Endothelial cell of umbilical vein (primary cell): ENCODE results near the gene PSD2. TPM values are rescaled to one million over a fixed set of nuclear protein-coding genes. Genes with fewer than 3 reads are reported as not detected.

Experiments
- BruUV-seq: library from RNA; stranded (reverse); fragments of 400-500 nt; replicated peaks from 2 replicates; lab custom pipeline; 2021; lab: Mats Ljungman, UMichigan
- CTCF ChIA-PET: fragments of 300-600, 350-600 bp; sonication (Branson Sonifier 250); formaldehyde crosslinking; loops from one replicate; lab custom pipeline; 2021; ENCODE audit warnings: antibody characterized with exemption, inconsistent platforms; lab: Charles Lee
- POLR2A ChIA-PET: fragments of 300-600, 350-600 bp; sonication (Branson Sonifier 250); formaldehyde crosslinking; loops from one replicate; lab custom pipeline; 2021; ENCODE audit warnings: antibody characterized with exemption, inconsistent platforms; lab: Charles Lee
- DNase-seq: peaks from one replicate; pipeline ENCODE4 v3.0.0-alpha.2; 2011; ENCODE audit warnings: low read depth, low spot score
- FAIRE-seq: peaks from 2 replicates; lab custom pipeline; 2011; peaks lifted over from hg19 to GRCh38; lab: Jason Lieb, UNC
- H2AFZ ChIP-seq: 2 replicates; pipeline ENCODE4 v1.6.0; 2012; ENCODE audit warnings: low read depth, low read length, control low read depth, inconsistent platforms
- H3K27ac ChIP-seq: 2 replicates; pipeline ENCODE4 v1.5.1; 2011; ENCODE audit warnings: low read depth, mild to moderate bottlenecking, control low read depth, low read length, moderate library complexity; ENCODE audit not compliant: insufficient read depth
- H3K27me3 ChIP-seq, 2 experiments: 2 replicates each; pipeline versions ENCODE4 v1.6.0 to v1.6.1; 2011; ENCODE audit warnings: low read length in 2 of 2, mixed read lengths in 1 of 2; ENCODE audit not compliant: control insufficient read depth in 2 of 2, insufficient read depth in 2 of 2
- H3K36me3 ChIP-seq, 2 experiments: 2 replicates in 1 of 2; 3 replicates in 1 of 2; pipeline ENCODE4 v1.5.1; 2011; ENCODE audit warnings: low read length in 2 of 2, mild to moderate bottlenecking in 1 of 2, moderate library complexity in 1 of 2; ENCODE audit not compliant: control insufficient read depth in 2 of 2, insufficient read depth in 2 of 2; ENCODE audit errors: extremely low read depth in 1 of 2
- H3K4me1 ChIP-seq: 3 replicates; pipeline ENCODE4 v1.5.1; 2011; ENCODE audit warnings: mild to moderate bottlenecking, low read length; ENCODE audit not compliant: control insufficient read depth, insufficient read depth; ENCODE audit errors: extremely low read depth
- H3K4me2 ChIP-seq: 2 replicates; pipeline ENCODE4 v1.6.1; 2011; ENCODE audit warnings: low read length, control low read depth, mixed read lengths; ENCODE audit not compliant: insufficient read depth
- H3K4me3 ChIP-seq, 3 experiments: fragments of 200-600 bp in 1 of 3; sonication (generic), shearing (Covaris generic) in 1 of 3; replicated peaks in 1 of 3; 2 replicates each; pipeline ENCODE4 v1.5.1; 2011 to 2016; ENCODE audit warnings: control low read depth in 3 of 3, low read length in 3 of 3, mild to moderate bottlenecking in 2 of 3, inconsistent platforms in 1 of 3, low read depth in 1 of 3, moderate library complexity in 1 of 3; ENCODE audit not compliant: insufficient read depth in 1 of 3
- H3K79me2 ChIP-seq: 2 replicates; pipeline ENCODE4 v1.6.0; 2012; ENCODE audit warnings: low read length, inconsistent platforms; ENCODE audit not compliant: control insufficient read depth, insufficient read depth
- H3K9ac ChIP-seq: replicated peaks from 2 replicates; pipeline ENCODE3; 2011; ENCODE audit warnings: low read length, control low read depth; ENCODE audit not compliant: insufficient read depth; ENCODE audit errors: extremely low read depth
- H3K9me1 ChIP-seq: replicated peaks from 3 replicates; pipeline ENCODE4 v1.6.0; 2011; ENCODE audit warnings: mild to moderate bottlenecking, low read length; ENCODE audit not compliant: control insufficient read depth, insufficient read depth; ENCODE audit errors: extremely low read depth
- H3K9me3 ChIP-seq: replicated peaks from 2 replicates; pipeline ENCODE4 v1.5.1; 2012; ENCODE audit warnings: low read length, inconsistent platforms; ENCODE audit not compliant: control insufficient read depth, insufficient read depth
- H4K20me1 ChIP-seq: replicated peaks from 2 replicates; pipeline ENCODE3; 2011; ENCODE audit warnings: mild to moderate bottlenecking, low read length; ENCODE audit not compliant: control insufficient read depth, insufficient read depth; ENCODE audit errors: extremely low read depth
- EZH2 ChIP-seq: IDR thresholded peaks from 2 replicates; pipeline ENCODE4 v1.6.1; 2012; ENCODE audit warnings: borderline replicate concordance, low read depth, mild to moderate bottlenecking, moderate library complexity, low read length, inconsistent platforms; ENCODE audit not compliant: severe bottlenecking
- FOS ChIP-seq: IDR thresholded peaks from 2 replicates; pipeline ENCODE4 v1.6.1; 2011; ENCODE audit warnings: mild to moderate bottlenecking, low read length, moderate library complexity, borderline replicate concordance; ENCODE audit not compliant: insufficient read depth
- GATA2 ChIP-seq: IDR thresholded peaks from 2 replicates; pipeline ENCODE4 v1.7.0; 2011; ENCODE audit warnings: low read depth, mild to moderate bottlenecking, moderate library complexity, mixed read lengths, low read length; ENCODE audit not compliant: insufficient read length, insufficient read depth
- JUN ChIP-seq: IDR thresholded peaks from 2 replicates; pipeline ENCODE4 v1.6.1; 2011; ENCODE audit warnings: borderline replicate concordance, low read depth; ENCODE audit not compliant: insufficient read length, insufficient read depth
- MYC ChIP-seq: IDR thresholded peaks from one replicate; pipeline ENCODE4 v1.6.1; 2011; ENCODE audit warnings: mild to moderate bottlenecking, low read depth, low read length
- POLR2A ChIP-seq: IDR thresholded peaks from 2 replicates; pipeline ENCODE4 v1.6.1; 2012; ENCODE audit warnings: low read depth, mild to moderate bottlenecking, control low read depth, low read length
- POLR2AphosphoS5 ChIP-seq: IDR thresholded peaks from 2 replicates; pipeline ENCODE4 v1.6.1; 2012; ENCODE audit warnings: low read depth, mild to moderate bottlenecking, control low read depth, low read length, moderate library complexity; ENCODE audit not compliant: insufficient read depth
- dilution Hi-C: fragments of 300-500 bp; cut with MboI; formaldehyde crosslinking; loops from one replicate; pipeline ENCODE4 v1.15.0; 2019; ENCODE audit warnings: low sequenced_read_pairs; ENCODE audit not compliant: extremely low pct_ligation_motif_present
- intact Hi-C: fragments of 100-400 bp; cut with micrococcal nuclease; formaldehyde crosslinking; loops from one replicate; pipeline ENCODE4 v1.10.0; 2022
- polyA plus RNA-seq, 4 experiments: library from polyadenylated mRNA; depleted of rRNA in 3 of 4; stranded (reverse) in 3 of 4; unstranded in 1 of 4; fragments of >200 nt; gene quantifications; 2 replicates each; pipeline versions ENCODE4 v1.2.1 to v1.2.3, GENCODE V29; 2011 to 2012; ENCODE audit warnings: missing spikeins in 1 of 4
- total RNA-seq: library from RNA; stranded (reverse); gene quantifications from 2 replicates; pipeline ENCODE4 v1.2.3, GENCODE V29; 2021
- TF ChIP-seq, protein P1 (sequence below), 2 donors: IDR thresholded peaks; 1 replicate in 1 of 2; 2 replicates in 1 of 2; pipeline ENCODE4 v1.5.1; 2011; ENCODE audit warnings: low read length in 2 of 2, mild to moderate bottlenecking in 2 of 2, moderate library complexity in 2 of 2, control low read depth in 1 of 2, inconsistent platforms in 1 of 2, low read depth in 1 of 2; ENCODE audit not compliant: insufficient read depth in 1 of 2; ENCODE audit errors: extremely low read depth in 1 of 2
- TF ChIP-seq, protein P2 (sequence below): IDR thresholded peaks from 2 replicates; pipeline ENCODE4 v1.6.1; 2011; ENCODE audit not compliant: insufficient read depth, insufficient read length

PSD2 gene
- total and polyA plus RNA-seq, 2 donors (not counting 3 experiments of a cell fraction or from before 2014, with no cell fraction given), result not detected

DNA sequence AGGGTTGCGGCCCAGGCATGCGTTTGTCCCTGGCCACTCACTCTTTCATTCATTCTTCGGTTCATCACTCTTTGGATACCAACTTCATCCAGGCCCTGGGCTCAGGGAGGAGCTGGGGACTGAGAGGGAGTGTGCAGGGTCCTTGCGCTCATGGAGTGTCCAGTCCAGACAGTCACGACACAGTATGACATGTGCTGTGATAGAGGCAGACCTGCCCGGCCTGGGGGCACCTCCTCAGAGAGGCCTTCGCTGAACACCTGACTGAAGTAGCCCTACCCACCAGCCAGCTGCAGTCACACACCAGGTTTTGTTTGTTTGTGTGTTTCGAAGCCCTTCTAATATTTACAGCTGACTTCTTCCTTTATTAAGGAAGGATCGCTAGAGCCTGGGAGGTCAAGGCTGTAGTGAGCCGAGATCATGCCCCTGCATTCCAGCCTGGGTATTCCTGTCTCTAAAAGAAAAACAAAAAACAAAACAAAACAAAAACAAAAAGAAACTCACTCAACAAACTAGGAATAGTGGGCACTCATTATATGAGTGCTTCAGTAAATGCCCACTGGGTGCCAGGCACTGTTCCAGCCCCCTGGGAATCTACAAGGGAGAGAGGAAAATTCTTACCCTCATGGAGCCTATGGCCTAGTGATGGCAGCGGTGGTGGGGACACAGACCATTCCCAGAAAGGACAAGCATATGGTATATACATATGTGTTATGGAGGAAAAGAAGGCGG is 6.3 kb upstream of the PSD2 start:
- DNase-seq (no peak), FAIRE-seq (no peak)
- ChIA-PET CTCF (interaction anchor here (1.0 to 4.7 kb wide), 11 partner anchors 9 to 368 kb away, joined by 3 to 235 read pairs (median 34); no protein-coding TSS in a partner anchor), POLR2A (no interaction called here)
- H4K20me1 ChIP-seq, result no peaks in the 10 kb centered on the region
- H3K9me1 ChIP-seq, result no peaks in the 10 kb centered on the region
- no peak overlapping the region for H3K9ac ChIP-seq
- BruUV-seq, result no TSS peak
- no peak overlapping the region for H3K27ac ChIP-seq
- no peaks in the 10 kb centered on the region for H3K36me3 ChIP-seq
- no peaks in the 10 kb centered on the region for H3K79me2 ChIP-seq
- intact Hi-C loops (no loop called here), dilution Hi-C loops (no loop called here)
- H3K27me3 ChIP-seq, result peaks cover 12 to 13% of the 10 kb centered on the region in 2 experiments
- H3K4me3 ChIP-seq, result no peak overlapping the region
- H2AFZ ChIP-seq, result no peak overlapping the region
- H3K4me2 ChIP-seq, result no peak overlapping the region
- no peaks in the 10 kb centered on the region for H3K9me3 ChIP-seq
- no peak for TF ChIP-seq FOS
- no peak for TF ChIP-seq POLR2A
- TF ChIP-seq MYC, result no peak
- TF ChIP-seq POLR2AphosphoS5, result no peak
- TF ChIP-seq GATA2, result no peak
- TF ChIP-seq EZH2, result no peak
- TF ChIP-seq, protein P1, sequence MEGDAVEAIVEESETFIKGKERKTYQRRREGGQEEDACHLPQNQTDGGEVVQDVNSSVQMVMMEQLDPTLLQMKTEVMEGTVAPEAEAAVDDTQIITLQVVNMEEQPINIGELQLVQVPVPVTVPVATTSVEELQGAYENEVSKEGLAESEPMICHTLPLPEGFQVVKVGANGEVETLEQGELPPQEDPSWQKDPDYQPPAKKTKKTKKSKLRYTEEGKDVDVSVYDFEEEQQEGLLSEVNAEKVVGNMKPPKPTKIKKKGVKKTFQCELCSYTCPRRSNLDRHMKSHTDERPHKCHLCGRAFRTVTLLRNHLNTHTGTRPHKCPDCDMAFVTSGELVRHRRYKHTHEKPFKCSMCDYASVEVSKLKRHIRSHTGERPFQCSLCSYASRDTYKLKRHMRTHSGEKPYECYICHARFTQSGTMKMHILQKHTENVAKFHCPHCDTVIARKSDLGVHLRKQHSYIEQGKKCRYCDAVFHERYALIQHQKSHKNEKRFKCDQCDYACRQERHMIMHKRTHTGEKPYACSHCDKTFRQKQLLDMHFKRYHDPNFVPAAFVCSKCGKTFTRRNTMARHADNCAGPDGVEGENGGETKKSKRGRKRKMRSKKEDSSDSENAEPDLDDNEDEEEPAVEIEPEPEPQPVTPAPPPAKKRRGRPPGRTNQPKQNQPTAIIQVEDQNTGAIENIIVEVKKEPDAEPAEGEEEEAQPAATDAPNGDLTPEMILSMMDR (IDR thresholded peaks at IDR 0.05; ENCODE audit: extremely low read depth in 1 of 2, insufficient read depth in 1 of 2, low read depth in 1 of 2, low read length in 2 of 2), result no peak
- no peak for TF ChIP-seq JUN
- TF ChIP-seq, protein P2, sequence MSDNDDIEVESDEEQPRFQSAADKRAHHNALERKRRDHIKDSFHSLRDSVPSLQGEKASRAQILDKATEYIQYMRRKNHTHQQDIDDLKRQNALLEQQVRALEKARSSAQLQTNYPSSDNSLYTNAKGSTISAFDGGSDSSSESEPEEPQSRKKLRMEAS, result no peak
- H3K4me1 ChIP-seq, result peaks cover 3% of the 10 kb centered on the region
